HG03159 (cell line): ENCODE data around the gene CCDC28B.

Experiments used
- ATAC-seq: cut with Tn5 transposase; IDR thresholded peaks from one replicate; pipeline ENCODE4 v1.9.1; 2021; ENCODE audit warnings: mild to moderate bottlenecking, moderate library complexity; ENCODE audit not compliant: unreplicated experiment

CCDC28B gene

GRCh38 chr1:32192220-32192948 lies 8.0 kb upstream of the CCDC28B start:
- ATAC-seq = no peak

- ATAC-seq = no peak
Measured at GRCh38 chr1:32194984-32195383, 5.4 kb upstream of the CCDC28B start.

- no peak for ATAC-seq
Measured at GRCh38 chr1:32195531-32195930, 4.9 kb upstream of the CCDC28B start.

- ATAC-seq = no peak
Measured at GRCh38 chr1:32195972-32196823, 4.2 kb upstream of the CCDC28B start.

DNA sequence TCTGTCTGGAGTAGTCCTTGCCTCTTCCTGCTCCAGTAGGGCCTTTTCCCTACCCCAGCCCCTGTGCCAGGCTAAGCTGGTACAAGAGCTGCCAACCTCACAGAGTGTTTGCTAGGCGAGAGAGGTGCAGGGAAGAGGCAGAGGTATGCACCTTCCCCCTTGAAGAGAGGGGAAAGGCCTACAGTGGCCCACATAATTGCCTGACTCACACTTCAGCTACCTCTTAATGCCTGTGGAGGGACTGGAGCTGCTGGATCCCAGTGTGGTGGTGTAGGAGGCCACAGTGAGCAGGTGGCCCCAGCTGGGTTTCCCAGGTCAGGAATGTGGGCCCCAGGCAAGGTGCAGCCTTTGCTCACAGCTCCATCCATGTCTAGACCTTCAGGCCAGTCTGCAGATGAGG lies 3.3 kb upstream of the CCDC28B start:
- no peak for ATAC-seq

- ATAC-seq = no peak
Measured at GRCh38 chr1:32197837-32198236, 2.6 kb upstream of the CCDC28B start.

DNA sequence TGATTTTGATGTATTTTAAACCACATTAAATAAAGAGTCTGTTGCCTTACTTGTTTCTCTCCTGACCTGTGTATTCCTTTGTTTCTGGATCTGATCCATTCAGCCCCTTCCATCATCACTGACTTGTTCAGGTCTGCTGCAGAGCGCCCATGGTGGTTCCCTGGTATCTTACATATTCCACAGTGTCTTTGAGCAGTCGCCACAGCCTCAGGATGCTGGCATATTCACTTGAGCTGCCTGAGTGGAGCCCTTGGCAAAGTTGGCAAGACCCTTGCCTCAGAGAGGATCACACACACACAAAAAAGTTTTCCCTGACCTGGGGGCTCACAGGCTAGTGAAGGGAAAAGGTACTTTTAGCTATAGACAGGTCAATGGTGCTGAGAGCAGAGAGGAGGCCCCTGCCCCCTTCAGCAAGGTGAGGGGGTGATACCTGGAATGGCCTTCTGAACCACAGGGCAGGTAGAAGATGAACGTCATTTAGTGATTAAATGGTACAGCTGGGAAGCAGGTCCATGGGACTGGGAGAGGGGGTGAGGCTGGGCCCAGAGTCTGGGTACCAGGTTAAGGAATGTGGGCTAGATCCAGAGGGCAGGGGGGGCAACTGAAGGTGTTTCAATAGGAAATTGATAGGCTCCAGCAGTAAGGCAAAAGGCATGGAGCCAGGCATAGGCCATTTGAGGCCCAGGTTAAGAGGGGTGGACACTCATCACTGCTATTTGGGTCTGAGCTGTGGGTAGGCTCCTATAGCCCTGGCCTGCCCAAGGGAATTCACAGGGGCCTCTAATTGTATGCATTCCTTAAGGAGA lies 2.0 kb upstream of the CCDC28B start:
- no peak for ATAC-seq

DNA sequence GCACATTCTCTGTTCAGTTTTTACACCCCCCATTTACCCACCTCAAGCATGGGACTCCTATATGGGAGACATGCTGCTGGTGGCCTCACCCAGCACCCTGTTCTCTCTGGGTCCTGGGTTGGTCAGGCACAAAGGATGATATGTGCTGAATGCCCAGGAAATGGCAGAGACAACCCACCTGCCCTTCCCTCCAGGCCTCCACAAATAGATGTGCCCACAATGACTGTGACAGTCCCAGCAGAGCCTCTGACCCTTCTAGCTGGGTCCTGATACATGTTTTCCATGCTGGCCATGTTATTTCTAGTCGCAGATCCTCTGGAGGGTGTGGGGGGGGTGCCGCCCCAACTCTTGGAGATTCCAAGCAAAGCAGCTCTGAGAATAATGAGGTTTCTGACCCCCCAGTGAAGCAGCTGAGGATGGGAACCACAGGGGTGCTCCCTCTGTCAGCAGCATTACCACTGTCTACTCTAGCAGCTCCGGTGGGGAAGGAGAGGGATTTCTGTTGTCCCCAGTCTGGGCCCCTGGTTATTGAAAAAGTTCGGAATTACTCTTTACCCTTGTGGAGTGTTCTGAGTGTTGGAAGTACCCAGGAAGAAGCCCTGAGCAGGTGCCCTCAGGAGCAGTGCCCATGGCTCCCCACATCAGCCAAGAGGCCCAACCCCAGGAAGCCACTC lies 1.2 kb upstream of the CCDC28B start:
- no peak for ATAC-seq

DNA sequence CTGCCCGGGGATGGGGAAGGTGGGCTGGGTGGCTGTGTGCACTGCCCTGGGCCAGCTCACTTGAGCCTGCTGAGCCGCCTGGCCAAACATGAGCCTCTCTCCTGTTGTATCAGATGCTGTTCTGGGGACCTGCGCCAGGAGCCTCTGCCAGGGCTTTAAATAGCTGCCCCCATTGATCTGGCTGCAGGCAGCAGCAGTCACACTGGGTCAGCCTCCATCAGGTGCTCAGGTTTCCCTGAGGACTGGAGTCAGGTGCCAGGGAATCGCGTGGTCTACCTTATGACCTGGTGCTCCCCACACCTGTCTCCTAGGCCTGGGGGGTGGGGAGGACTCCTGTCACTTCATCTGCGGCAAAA lies 700 bp upstream of the CCDC28B start:
- no peak for ATAC-seq

GRCh38 chr1:32201011-32201855 lies 838 bp downstream of the CCDC28B start:
- no peak for ATAC-seq

DNA sequence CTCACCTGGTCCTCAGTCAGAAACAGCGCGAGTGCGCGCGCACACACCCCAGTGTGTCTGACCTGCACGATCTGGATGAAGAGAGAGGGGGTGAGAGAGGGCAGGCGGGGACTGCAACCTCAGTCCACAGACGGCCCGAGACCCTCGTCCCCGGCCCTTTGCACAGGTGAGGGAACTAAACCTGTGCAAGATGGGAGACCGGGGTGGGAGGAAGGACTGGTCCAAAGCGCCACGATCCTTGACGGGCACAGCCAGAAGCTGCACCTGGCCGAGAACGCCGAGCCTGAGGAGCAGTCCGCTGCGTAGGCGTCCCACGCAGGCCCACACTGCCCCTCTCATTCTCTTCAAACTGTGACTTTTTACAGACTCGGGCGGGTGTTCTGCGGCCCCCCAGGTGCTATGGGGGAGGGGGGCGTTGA lies 4.6 kb downstream of the CCDC28B start:
- no peak for ATAC-seq

- ATAC-seq = peak; percentile 59
Measured at GRCh38 chr1:32205401-32206370, 5.3 kb downstream of the CCDC28B start, which contains the start of gene IQCC. IQCC (plus strand) TSS chr1:32205671; CDS start chr1:32205682, 11 bp downstream.

DNA sequence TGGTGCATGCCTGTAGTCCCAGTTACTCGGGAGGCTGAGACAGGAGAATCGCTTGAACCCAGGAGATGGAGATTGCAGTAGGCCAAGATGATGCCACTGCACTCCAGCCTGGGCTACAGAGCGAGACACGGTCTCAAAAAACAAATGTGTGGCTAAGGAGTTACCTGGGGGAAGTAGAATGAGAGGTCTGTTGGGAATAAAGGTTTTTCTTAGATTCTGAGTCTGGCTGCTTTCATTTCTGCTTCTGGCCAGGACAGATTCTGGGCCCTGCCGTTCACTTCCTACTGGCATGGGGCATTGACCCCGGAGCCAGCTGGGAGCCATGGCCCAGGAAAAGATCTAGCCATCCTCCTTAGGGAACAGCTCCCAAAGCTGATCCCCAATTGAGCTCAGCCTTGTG lies 8.1 kb downstream of the CCDC28B start:
- no peak for ATAC-seq

GRCh38 chr1:32208891-32209328 lies 8.5 kb downstream of the CCDC28B start, which contains the start of gene DCDC2B:
DCDC2B (plus strand) TSS chr1:32209089; CDS start chr1:32209094, 5 bp downstream.
- no peak for ATAC-seq

GRCh38 chr1:32215629-32216480 lies 15.5 kb downstream of the CCDC28B start:
- ATAC-seq = no peak

DNA sequence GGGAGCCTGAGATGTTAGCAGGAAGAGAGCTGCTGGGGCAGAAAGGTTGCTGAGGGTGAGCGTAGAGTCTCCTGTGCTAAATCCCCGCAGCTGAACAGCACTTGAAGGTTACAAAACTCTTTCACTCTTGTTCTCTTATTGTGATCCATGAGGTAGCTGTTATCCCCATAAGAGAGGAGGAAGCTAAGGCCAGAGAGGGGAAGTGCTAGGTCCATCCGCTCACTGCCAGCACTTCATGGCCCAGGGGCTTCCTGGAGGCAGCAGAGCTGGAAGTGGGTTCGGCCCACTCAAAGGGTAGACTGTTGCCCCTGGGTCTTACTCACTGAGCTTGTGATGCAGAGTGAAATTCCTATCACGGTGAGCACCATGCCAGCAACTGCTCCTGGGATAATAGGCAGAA lies 16.2 kb downstream of the CCDC28B start:
- no peak for ATAC-seq

- no peak for ATAC-seq
Measured at GRCh38 chr1:32219022-32219421, 18.6 kb downstream of the CCDC28B start.
